Upper lobe of left lung (tissue), 6 donors: ENCODE measurements around the gene GLO1. TPM values are rescaled to one million over a fixed set of nuclear protein-coding genes. Genes with fewer than 3 reads are reported as not detected.

Experiments
- ATAC-seq, 2 donors: fragments of 200-7000 bp; cut with Tn5 transposase; one replicate each; pipeline ENCODE4 v1.9.1; 2022; ENCODE audit warnings: mild to moderate bottlenecking in 2 of 2, moderate library complexity in 2 of 2; ENCODE audit not compliant: low FRiP score in 2 of 2
- DNase-seq, 2 donors: peaks; one replicate each; pipeline ENCODE4 v3.0.0-alpha.2; 2019 to 2020
- H3K27ac ChIP-seq, 4 donors: fragments of 200-600 bp; sonication (generic); one replicate each; pipeline ENCODE4 v1.5.1; 2016 to 2019
- H3K27me3 ChIP-seq, 4 donors: fragments of 200-600 bp; sonication (generic); one replicate each; pipeline ENCODE4 v1.5.1; 2017 to 2019
- H3K36me3 ChIP-seq, 4 donors: fragments of 200-600 bp; sonication (generic); one replicate each; pipeline ENCODE4 v1.5.1; 2016 to 2019
- H3K4me1 ChIP-seq, 4 donors: fragments of 200-600 bp; sonication (generic); one replicate each; pipeline ENCODE4 v1.5.1; 2018 to 2019
- H3K4me3 ChIP-seq, 4 donors: fragments of 200-600 bp; sonication (generic); one replicate each; pipeline ENCODE4 v1.5.1; 2017 to 2019; ENCODE audit warnings: mild to moderate bottlenecking in 2 of 4, moderate library complexity in 1 of 4
- H3K9me3 ChIP-seq, 4 donors: fragments of 200-600 bp; sonication (generic); one replicate each; pipeline ENCODE4 v1.5.1; 2018 to 2019
- EP300 ChIP-seq, 4 donors: sonication (generic); formaldehyde crosslinking; IDR thresholded peaks; one replicate each; pipeline ENCODE4 v1.5.1; 2017; ENCODE audit warnings: antibody characterized with exemption in 4 of 4, control low read depth in 2 of 4
- POLR2A ChIP-seq, 4 donors: fragments of 450-650 bp; IDR thresholded peaks; one replicate each; pipeline ENCODE4 v1.5.1; 2016 to 2017; ENCODE audit warnings: antibody characterized with exemption in 4 of 4, mild to moderate bottlenecking in 2 of 4
- POLR2AphosphoS5 ChIP-seq, 2 donors: sonication (generic); formaldehyde crosslinking; IDR thresholded peaks; one replicate each; pipeline ENCODE4 v1.5.1; 2017; ENCODE audit warnings: antibody characterized with exemption in 2 of 2
- WGBS, 2 donors: methylation state at CpG; one replicate each; pipeline ENCODE4 v1.1.5; 2017 to 2018; 5-methylcytosine and 5-hydroxymethylcytosine counted together
- total RNA-seq, 6 donors: library from RNA; depleted of rRNA in 4 of 6; stranded (reverse); fragments of >200 nt in 4 of 6; gene quantifications; one replicate each; pipeline versions ENCODE4 v1.1.0 to v1.2.1, GENCODE V29; 2016 to 2021
- TF ChIP-seq, protein P1 (sequence below), 6 experiments: fragments of 450-650 bp in 4 of 6; fragments of 200-600 bp in 2 of 6; sonication (generic) in 2 of 6; IDR thresholded peaks; one replicate each; pipeline ENCODE4 v1.5.1; 2016 to 2019; ENCODE audit warnings: antibody characterized with exemption in 6 of 6
- donor health status: DM: no; HTN: no; CAD: no; lungs with moderate emphysema.
- donor health status: DM: no; HTN: yes; CAD: no; lungs with severe emphysema.

GLO1 gene
- total RNA-seq, 6 donors from 2014 or later: 25.1 to 111 (median 74.6) TPM

GRCh38 chr6:38650207-38650752 is 52.7 kb downstream of the GLO1 start:
- Histone ChIP-seq H3K27ac (no peak overlapping the region), H3K4me3 (no peak overlapping the region), H3K4me1 (peaks cover 0 to 5% (median 0%) of the 10 kb centered on the region in 4 donors), H3K9me3 (no peaks in the 10 kb centered on the region), H3K27me3 (no peaks in the 10 kb centered on the region), H3K36me3 (no peaks in the 10 kb centered on the region)
- TF ChIP-seq EP300 (IDR thresholded peaks at IDR 0.05): no peak
- ATAC-seq: no peak
- DNase-seq: no peak
- WGBS, 2 donors: 85 to 87% methylated on average over 5 of the region's 5 CpGs

GRCh38 chr6:38649744-38650143 is 53.2 kb downstream of the GLO1 start:
- DNase-seq (no peak), ATAC-seq (no peak)
- Histone ChIP-seq H3K4me1 (peaks cover 0 to 11% (median 2%) of the 10 kb centered on the region in 4 donors), H3K36me3 (no peaks in the 10 kb centered on the region), H3K4me3 (no peak overlapping the region), H3K27ac (no peak overlapping the region), H3K27me3 (no peaks in the 10 kb centered on the region), H3K9me3 (no peaks in the 10 kb centered on the region)
- 98 to 100% methylated on average over 2 of the region's 2 CpGs for WGBS, 2 donors
- TF ChIP-seq, protein P1, sequence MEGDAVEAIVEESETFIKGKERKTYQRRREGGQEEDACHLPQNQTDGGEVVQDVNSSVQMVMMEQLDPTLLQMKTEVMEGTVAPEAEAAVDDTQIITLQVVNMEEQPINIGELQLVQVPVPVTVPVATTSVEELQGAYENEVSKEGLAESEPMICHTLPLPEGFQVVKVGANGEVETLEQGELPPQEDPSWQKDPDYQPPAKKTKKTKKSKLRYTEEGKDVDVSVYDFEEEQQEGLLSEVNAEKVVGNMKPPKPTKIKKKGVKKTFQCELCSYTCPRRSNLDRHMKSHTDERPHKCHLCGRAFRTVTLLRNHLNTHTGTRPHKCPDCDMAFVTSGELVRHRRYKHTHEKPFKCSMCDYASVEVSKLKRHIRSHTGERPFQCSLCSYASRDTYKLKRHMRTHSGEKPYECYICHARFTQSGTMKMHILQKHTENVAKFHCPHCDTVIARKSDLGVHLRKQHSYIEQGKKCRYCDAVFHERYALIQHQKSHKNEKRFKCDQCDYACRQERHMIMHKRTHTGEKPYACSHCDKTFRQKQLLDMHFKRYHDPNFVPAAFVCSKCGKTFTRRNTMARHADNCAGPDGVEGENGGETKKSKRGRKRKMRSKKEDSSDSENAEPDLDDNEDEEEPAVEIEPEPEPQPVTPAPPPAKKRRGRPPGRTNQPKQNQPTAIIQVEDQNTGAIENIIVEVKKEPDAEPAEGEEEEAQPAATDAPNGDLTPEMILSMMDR (IDR thresholded peaks at IDR 0.05): no peak
- TF ChIP-seq POLR2AphosphoS5 (IDR thresholded peaks at IDR 0.05) (no peak), EP300 (IDR thresholded peaks at IDR 0.05) (no peak), POLR2A (IDR thresholded peaks at IDR 0.05) (no peak)

DNA sequence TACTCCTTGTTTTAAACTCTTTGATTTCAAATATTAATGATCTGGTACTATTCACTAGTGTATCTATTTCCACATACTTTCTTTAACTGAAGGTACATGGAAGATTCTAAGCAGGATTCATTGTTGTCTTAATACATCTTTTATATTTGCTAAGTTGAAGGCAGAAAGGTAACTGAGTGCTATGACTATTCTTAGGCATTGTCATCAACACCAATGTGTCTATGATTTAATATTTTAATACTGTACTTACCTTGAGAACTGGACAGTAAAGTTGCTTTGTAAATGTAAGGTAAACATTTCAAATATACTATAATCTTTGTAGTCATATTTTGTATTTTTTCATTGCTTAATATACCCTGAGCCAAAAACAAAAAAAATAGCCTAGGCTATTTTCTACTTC is 54.3 kb downstream of the GLO1 start:
- Histone ChIP-seq H3K4me3 (no peak overlapping the region), H3K9me3 (no peaks in the 10 kb centered on the region), H3K27ac (no peak overlapping the region), H3K27me3 (no peaks in the 10 kb centered on the region), H3K4me1 (peaks cover 0 to 15% (median 4%) of the 10 kb centered on the region in 4 donors), H3K36me3 (no peaks in the 10 kb centered on the region)
- TF ChIP-seq POLR2A (IDR thresholded peaks at IDR 0.05): no peak
- DNase-seq (no peak), ATAC-seq (no peak)

- no peak for ATAC-seq
- H3K27ac ChIP-seq: no peak overlapping the region
- 86 to 94% methylated on average over 3 of the region's 3 CpGs for WGBS, 2 donors
- H3K4me3 ChIP-seq: no peak overlapping the region
- H3K36me3 ChIP-seq: no peaks in the 10 kb centered on the region
- TF ChIP-seq, protein P1 (IDR thresholded peaks at IDR 0.05): no peak
- no peak for TF ChIP-seq POLR2AphosphoS5 (IDR thresholded peaks at IDR 0.05)
- no peak for TF ChIP-seq EP300 (IDR thresholded peaks at IDR 0.05)
- TF ChIP-seq POLR2A (IDR thresholded peaks at IDR 0.05): no peak
- H3K4me1 ChIP-seq: peaks cover 0 to 15% (median 5%) of the 10 kb centered on the region in 4 donors
- H3K9me3 ChIP-seq: no peaks in the 10 kb centered on the region
- no peaks in the 10 kb centered on the region for H3K27me3 ChIP-seq
- DNase-seq: no peak
Measured at GRCh38 chr6:38646166-38646878, 56.6 kb downstream of the GLO1 start.

- DNase-seq (no peak), ATAC-seq (no peak)
- Histone ChIP-seq H3K4me1 (peaks cover 4 to 24% (median 15%) of the 10 kb centered on the region in 4 donors), H3K36me3 (no peaks in the 10 kb centered on the region), H3K27ac (no peak overlapping the region), H3K4me3 (no peak overlapping the region), H3K27me3 (no peaks in the 10 kb centered on the region), H3K9me3 (no peaks in the 10 kb centered on the region)
- no peak for TF ChIP-seq POLR2A (IDR thresholded peaks at IDR 0.05)
- no peak for TF ChIP-seq EP300 (IDR thresholded peaks at IDR 0.05)
- TF ChIP-seq, protein P1 (IDR thresholded peaks at IDR 0.05): no peak
- no peak for TF ChIP-seq POLR2AphosphoS5 (IDR thresholded peaks at IDR 0.05)
- WGBS, 2 donors: 54 to 64% methylated on average over 1 of the region's 1 CpG
Measured at GRCh38 chr6:38644951-38645350, 58.0 kb downstream of the GLO1 start.
